ENCODE measurements around the gene APLP2. TPM values are rescaled to one million over a fixed set of nuclear protein-coding genes. Genes with fewer than 3 reads are reported as not detected.

Gene APLP2
- total RNA-seq, 1 experiment from 2014 or later: 345 TPM

- TF ChIP-seq PRDM15 (CRISPR knock-in tag; IDR thresholded peaks at IDR 0.05) (no peak), ATF3 (CRISPR knock-in tag; conservative IDR thresholded peaks at IDR 0.05) (no peak), KAT7 (CRISPR knock-in tag; IDR thresholded peaks at IDR 0.05; ENCODE audit: borderline replicate concordance) (no peak)
These were observed 42.6 kb downstream of the APLP2 start (continued) for GRCh38 chr11:130112071-130112830.

GRCh38 chr11:130114281-130114680 lies 44.6 kb downstream of the APLP2 start:
- Mint-ChIP-seq H3K4me1 (peaks cover 15% of the 10 kb centered on the region), H3K27me3 (ENCODE audit: low read depth) (no peaks in the 10 kb centered on the region), H3K4me3 (no peak overlapping the region), H3K9me3 (no peaks in the 10 kb centered on the region), H3K27ac (peak overlapping the region; percentile 42; the same call in 1 of the 2 replicates), H3K36me3 (peaks cover 28% of the 10 kb centered on the region)
- ChIA-PET CTCF (interaction anchor here (1.3 to 2.4 kb wide), 2 partner anchors 18 to 122 kb away, joined by 4 to 11 read pairs; no protein-coding TSS in a partner anchor), POLR2A (no interaction called here)
- DNase-seq (ENCODE audit: low spot score) (no peak), ATAC-seq (no peak)
- no peak for TF ChIP-seq ZBTB21 (CRISPR knock-in tag; IDR thresholded peaks at IDR 0.05; ENCODE audit: borderline replicate concordance)
- TF ChIP-seq ERG (CRISPR knock-in tag; IDR thresholded peaks at IDR 0.05): no peak
- TF ChIP-seq JAZF1 (CRISPR knock-in tag; IDR thresholded peaks at IDR 0.05): no peak
- TF ChIP-seq SMAD3 (CRISPR knock-in tag; IDR thresholded peaks at IDR 0.05; ENCODE audit: borderline replicate concordance): no peak
- TF ChIP-seq USF2 (CRISPR knock-in tag; IDR thresholded peaks at IDR 0.05): no peak
- TF ChIP-seq FOXK1 (CRISPR knock-in tag; IDR thresholded peaks at IDR 0.05): no peak
- no peak for TF ChIP-seq EMX1 (CRISPR knock-in tag; IDR thresholded peaks at IDR 0.05)
- TF ChIP-seq ATF6 (CRISPR knock-in tag; IDR thresholded peaks at IDR 0.05): no peak
- no peak for TF ChIP-seq E2F1 (CRISPR knock-in tag; IDR thresholded peaks at IDR 0.05)
- no peak for TF ChIP-seq IRF2 (CRISPR knock-in tag; IDR thresholded peaks at IDR 0.05; ENCODE audit: borderline replicate concordance, low read depth)
- TF ChIP-seq ESRRA (CRISPR knock-in tag; IDR thresholded peaks at IDR 0.05; ENCODE audit: borderline replicate concordance): no peak
- TF ChIP-seq PRDM15 (CRISPR knock-in tag; IDR thresholded peaks at IDR 0.05): no peak
- no peak for TF ChIP-seq CTCF (IDR thresholded peaks at IDR 0.05)

All from WTC11 (cell line).